ENCODE data around the gene CD300LF.

GRCh38 chr17:74723891-74724290, 11.2 kb upstream of the CD300LF start:
- TF ChIP-seq CTCF (conservative IDR thresholded peaks at IDR 0.05) (no peak), EZH2 (IDR thresholded peaks at IDR 0.05; ENCODE audit: low read depth) (no peak)
